Neuron (in vitro differentiated cells): ENCODE data around the gene EPHB2.

Source experiments
- H2AFZ ChIP-seq: one replicate; pipeline ENCODE4 v1.6.1; 2013; ENCODE audit warnings: low read depth, mild to moderate bottlenecking, inconsistent platforms, low read length, moderate library complexity
- H3K27me3 ChIP-seq: one replicate; pipeline ENCODE4 v1.6.1; 2013; ENCODE audit warnings: low read length; ENCODE audit not compliant: insufficient read depth
- H3K36me3 ChIP-seq: one replicate; pipeline ENCODE4 v1.6.1; 2013; ENCODE audit warnings: low read length; ENCODE audit not compliant: insufficient read depth
- H3K4me1 ChIP-seq: one replicate; pipeline ENCODE4 v1.6.1; 2013; ENCODE audit warnings: low read length; ENCODE audit not compliant: insufficient read depth
- H3K4me3 ChIP-seq: 2 replicates; pipeline ENCODE4 v1.5.1; 2013; ENCODE audit warnings: mild to moderate bottlenecking, low read length, moderate library complexity
- H3K9me3 ChIP-seq: one replicate; pipeline ENCODE4 v1.6.1; 2013; ENCODE audit warnings: low read length

Gene EPHB2

GRCh38 chr1:22774833-22775182 is 64.2 kb downstream of the EPHB2 start:
- no peaks in the 10 kb centered on the region for H3K9me3 ChIP-seq
- H3K27me3 ChIP-seq, result no peaks in the 10 kb centered on the region
- no peak overlapping the region for H2AFZ ChIP-seq
- peaks cover 37% of the 10 kb centered on the region for H3K4me1 ChIP-seq
- H3K36me3 ChIP-seq, result no peaks in the 10 kb centered on the region
- no peak overlapping the region for H3K4me3 ChIP-seq

GRCh38 chr1:22775478-22775877 is 64.8 kb downstream of the EPHB2 start:
- no peak overlapping the region for H3K4me3 ChIP-seq
- H3K27me3 ChIP-seq, result no peaks in the 10 kb centered on the region
- H3K36me3 ChIP-seq, result no peaks in the 10 kb centered on the region
- H3K4me1 ChIP-seq, result peaks cover 43% of the 10 kb centered on the region
- H2AFZ ChIP-seq, result no peak overlapping the region
- no peaks in the 10 kb centered on the region for H3K9me3 ChIP-seq

- H3K4me3 ChIP-seq, result no peak overlapping the region
- no peaks in the 10 kb centered on the region for H3K27me3 ChIP-seq
- H2AFZ ChIP-seq, result no peak overlapping the region
- no peaks in the 10 kb centered on the region for H3K36me3 ChIP-seq
- H3K4me1 ChIP-seq, result peaks cover 48% of the 10 kb centered on the region
- no peaks in the 10 kb centered on the region for H3K9me3 ChIP-seq
Observed at GRCh38 chr1:22776035-22776613, 65.5 kb downstream of the EPHB2 start.

- Histone ChIP-seq H2AFZ (no peak overlapping the region), H3K9me3 (no peaks in the 10 kb centered on the region), H3K4me3 (no peak overlapping the region), H3K36me3 (no peaks in the 10 kb centered on the region), H3K27me3 (no peaks in the 10 kb centered on the region), H3K4me1 (peaks cover 61% of the 10 kb centered on the region)
Observed at GRCh38 chr1:22777388-22778057, 66.9 kb downstream of the EPHB2 start.

GRCh38 chr1:22778408-22778807 is 67.8 kb downstream of the EPHB2 start:
- no peaks in the 10 kb centered on the region for H3K9me3 ChIP-seq
- H3K27me3 ChIP-seq, result no peaks in the 10 kb centered on the region
- peaks cover 1% of the 10 kb centered on the region for H3K36me3 ChIP-seq
- H3K4me1 ChIP-seq, result peaks cover 70% of the 10 kb centered on the region
- no peak overlapping the region for H2AFZ ChIP-seq
- no peak overlapping the region for H3K4me3 ChIP-seq

- Histone ChIP-seq H3K4me1 (peaks cover 73% of the 10 kb centered on the region), H3K27me3 (no peaks in the 10 kb centered on the region), H3K36me3 (peaks cover 7% of the 10 kb centered on the region), H3K9me3 (no peaks in the 10 kb centered on the region), H2AFZ (no peak overlapping the region), H3K4me3 (no peak overlapping the region)
Observed at GRCh38 chr1:22778862-22779520, 68.4 kb downstream of the EPHB2 start.

GRCh38 chr1:22780696-22781095 is 70.1 kb downstream of the EPHB2 start:
- H3K9me3 ChIP-seq, result no peaks in the 10 kb centered on the region
- peaks cover 22% of the 10 kb centered on the region for H3K36me3 ChIP-seq
- no peak overlapping the region for H3K4me3 ChIP-seq
- H2AFZ ChIP-seq, result no peak overlapping the region
- H3K27me3 ChIP-seq, result no peaks in the 10 kb centered on the region
- H3K4me1 ChIP-seq, result peaks cover 67% of the 10 kb centered on the region

- Histone ChIP-seq H3K4me1 (peaks cover 60% of the 10 kb centered on the region), H3K36me3 (peaks cover 30% of the 10 kb centered on the region), H2AFZ (no peak overlapping the region), H3K9me3 (no peaks in the 10 kb centered on the region), H3K27me3 (no peaks in the 10 kb centered on the region), H3K4me3 (no peak overlapping the region)
Observed at GRCh38 chr1:22781483-22781882, 70.8 kb downstream of the EPHB2 start.

- peaks cover 60% of the 10 kb centered on the region for H3K4me1 ChIP-seq
- H3K4me3 ChIP-seq, result no peak overlapping the region
- H3K36me3 ChIP-seq, result peaks cover 37% of the 10 kb centered on the region
- H2AFZ ChIP-seq, result no peak overlapping the region
- no peaks in the 10 kb centered on the region for H3K9me3 ChIP-seq
- H3K27me3 ChIP-seq, result no peaks in the 10 kb centered on the region
Observed at GRCh38 chr1:22782406-22782805, 71.8 kb downstream of the EPHB2 start.

- peaks cover 37% of the 10 kb centered on the region for H3K36me3 ChIP-seq
- peaks cover 46% of the 10 kb centered on the region for H3K4me1 ChIP-seq
- H2AFZ ChIP-seq, result no peak overlapping the region
- no peaks in the 10 kb centered on the region for H3K9me3 ChIP-seq
- H3K27me3 ChIP-seq, result no peaks in the 10 kb centered on the region
- no peak overlapping the region for H3K4me3 ChIP-seq
Observed at GRCh38 chr1:22784317-22784716, 73.7 kb downstream of the EPHB2 start.

- peaks cover 37% of the 10 kb centered on the region for H3K36me3 ChIP-seq
- H2AFZ ChIP-seq, result no peak overlapping the region
- no peaks in the 10 kb centered on the region for H3K27me3 ChIP-seq
- no peaks in the 10 kb centered on the region for H3K9me3 ChIP-seq
- H3K4me3 ChIP-seq, result no peak overlapping the region
- H3K4me1 ChIP-seq, result peaks cover 46% of the 10 kb centered on the region
Observed at GRCh38 chr1:22784737-22785136, 74.1 kb downstream of the EPHB2 start.

GRCh38 chr1:22786101-22786500 is 75.5 kb downstream of the EPHB2 start:
- no peak overlapping the region for H3K4me3 ChIP-seq
- no peaks in the 10 kb centered on the region for H3K27me3 ChIP-seq
- peaks cover 37% of the 10 kb centered on the region for H3K36me3 ChIP-seq
- H3K4me1 ChIP-seq, result peaks cover 47% of the 10 kb centered on the region
- no peaks in the 10 kb centered on the region for H3K9me3 ChIP-seq
- no peak overlapping the region for H2AFZ ChIP-seq

GRCh38 chr1:22786719-22787489 is 76.3 kb downstream of the EPHB2 start:
- Histone ChIP-seq H3K36me3 (peaks cover 37% of the 10 kb centered on the region), H3K4me3 (no peak overlapping the region), H3K27me3 (no peaks in the 10 kb centered on the region), H3K9me3 (no peaks in the 10 kb centered on the region), H2AFZ (no peak overlapping the region), H3K4me1 (peaks cover 42% of the 10 kb centered on the region)
